Astrocyte of the hippocampus (primary cell): ENCODE results near the gene IRX4.
"Not testable (repeated sequence)": the region's sequence is repeated elsewhere in the genome, so short reads cannot be mapped to it uniquely, and the experiment has no call there.

Experiments
- DNase-seq: peaks from one replicate; pipeline ENCODE4 v3.0.0; 2011; ENCODE audit warnings: low read depth, low spot score

The IRX4 gene

DNA sequence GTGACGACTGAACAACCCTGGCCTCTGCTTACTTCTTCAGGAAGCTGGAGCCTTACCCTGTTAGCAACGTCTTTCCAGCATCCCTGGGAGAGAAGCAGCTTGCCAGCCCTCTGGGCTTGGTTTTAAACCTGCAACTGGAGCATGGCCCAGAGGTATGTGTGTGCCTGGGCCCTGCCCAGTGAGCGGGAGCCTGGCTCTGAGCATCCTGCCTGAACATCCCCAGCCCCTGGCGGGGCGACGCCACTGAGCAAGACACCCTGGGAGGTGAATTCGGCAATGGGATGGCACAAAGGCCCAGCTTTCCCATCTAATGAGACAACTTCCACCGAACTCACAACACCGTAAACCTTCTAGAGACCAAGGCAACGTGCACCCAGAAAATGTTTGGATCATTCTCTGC, 23.6 kb downstream of the IRX4 start:
- DNase-seq: no peak

DNA sequence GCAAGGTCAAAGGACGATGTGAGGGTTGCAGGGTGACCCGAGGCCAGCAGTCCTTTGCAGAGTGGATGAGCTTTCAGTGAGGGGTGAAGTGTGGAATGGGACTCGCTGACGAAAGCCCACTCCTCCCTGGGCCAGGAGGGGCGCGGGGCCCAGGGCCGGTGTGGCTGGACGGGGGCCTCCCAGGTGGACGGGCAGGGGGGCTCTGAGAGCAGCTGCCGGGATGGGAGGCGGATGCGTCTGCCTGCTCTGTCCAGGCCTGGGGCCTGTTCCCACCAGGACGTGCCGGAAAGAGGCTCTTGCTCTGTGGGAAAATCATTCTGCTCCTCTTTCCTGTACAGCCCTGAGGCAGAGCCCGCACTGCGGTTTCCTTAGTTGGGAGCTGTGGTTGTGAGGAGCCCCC, 24.3 kb downstream of the IRX4 start:
- DNase-seq: no peak

GRCh38 chr5:1857256-1857600, 25.5 kb downstream of the IRX4 start:
- no peak for DNase-seq

- no peak for DNase-seq
These were observed 26.0 kb downstream of the IRX4 start for GRCh38 chr5:1856596-1857255.

- DNase-seq: no peak
These were observed 27.1 kb downstream of the IRX4 start for GRCh38 chr5:1855596-1855995.

DNA sequence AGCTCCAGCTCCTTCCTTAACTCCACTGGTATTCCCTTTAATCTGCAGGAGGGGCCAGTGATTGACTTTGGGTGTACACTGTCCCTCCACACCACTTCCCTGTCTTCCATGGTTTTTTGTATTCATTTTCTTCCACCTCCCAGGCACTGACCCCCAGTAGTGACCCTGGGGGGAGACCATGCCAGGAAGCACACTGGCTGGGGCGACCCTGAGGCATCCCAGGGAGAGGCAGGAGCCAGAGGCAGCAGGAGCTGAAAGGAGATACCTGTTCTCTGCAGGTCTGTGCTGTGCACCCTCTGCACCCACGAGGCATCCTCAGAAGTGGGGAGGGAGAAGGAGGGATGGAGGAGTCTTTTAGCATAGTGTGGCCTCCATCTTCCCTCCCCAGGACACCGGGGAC, 27.6 kb downstream of the IRX4 start:
- no peak for DNase-seq

GRCh38 chr5:1853531-1853930, 29.2 kb downstream of the IRX4 start:
- DNase-seq: no peak

DNA sequence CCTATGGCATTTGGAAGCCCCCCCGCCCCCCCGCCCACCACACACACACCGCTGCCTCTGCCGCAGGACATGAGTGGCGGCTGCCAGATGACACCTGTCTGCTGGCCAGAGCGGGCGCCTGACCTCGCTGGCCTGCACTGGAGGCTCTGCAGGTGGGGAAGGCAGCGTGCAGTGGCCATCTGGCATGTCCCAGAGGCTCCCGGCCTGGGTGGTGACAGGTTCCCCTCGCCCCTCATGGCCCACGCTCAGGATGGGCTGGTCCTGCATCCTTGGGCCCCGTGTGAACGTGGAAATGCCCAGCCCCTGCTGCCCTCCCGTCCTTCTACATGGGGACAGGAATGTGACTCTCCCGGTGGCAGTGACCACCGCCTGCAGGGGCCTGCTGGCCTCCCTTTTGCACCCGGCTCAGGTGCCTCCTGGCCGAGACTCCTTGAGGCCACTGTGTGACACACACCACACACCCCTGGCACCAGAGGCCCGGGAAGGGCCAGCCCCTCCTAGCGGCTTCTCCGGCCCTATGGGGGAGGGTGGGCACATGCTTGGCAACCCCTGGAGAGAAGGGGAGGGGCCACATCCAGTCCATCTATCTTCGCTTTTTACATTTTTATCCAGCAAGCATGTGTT, 30.3 kb downstream of the IRX4 start:
- no peak for DNase-seq

GRCh38 chr5:1851290-1851934, 31.3 kb downstream of the IRX4 start:
- no peak for DNase-seq

DNA sequence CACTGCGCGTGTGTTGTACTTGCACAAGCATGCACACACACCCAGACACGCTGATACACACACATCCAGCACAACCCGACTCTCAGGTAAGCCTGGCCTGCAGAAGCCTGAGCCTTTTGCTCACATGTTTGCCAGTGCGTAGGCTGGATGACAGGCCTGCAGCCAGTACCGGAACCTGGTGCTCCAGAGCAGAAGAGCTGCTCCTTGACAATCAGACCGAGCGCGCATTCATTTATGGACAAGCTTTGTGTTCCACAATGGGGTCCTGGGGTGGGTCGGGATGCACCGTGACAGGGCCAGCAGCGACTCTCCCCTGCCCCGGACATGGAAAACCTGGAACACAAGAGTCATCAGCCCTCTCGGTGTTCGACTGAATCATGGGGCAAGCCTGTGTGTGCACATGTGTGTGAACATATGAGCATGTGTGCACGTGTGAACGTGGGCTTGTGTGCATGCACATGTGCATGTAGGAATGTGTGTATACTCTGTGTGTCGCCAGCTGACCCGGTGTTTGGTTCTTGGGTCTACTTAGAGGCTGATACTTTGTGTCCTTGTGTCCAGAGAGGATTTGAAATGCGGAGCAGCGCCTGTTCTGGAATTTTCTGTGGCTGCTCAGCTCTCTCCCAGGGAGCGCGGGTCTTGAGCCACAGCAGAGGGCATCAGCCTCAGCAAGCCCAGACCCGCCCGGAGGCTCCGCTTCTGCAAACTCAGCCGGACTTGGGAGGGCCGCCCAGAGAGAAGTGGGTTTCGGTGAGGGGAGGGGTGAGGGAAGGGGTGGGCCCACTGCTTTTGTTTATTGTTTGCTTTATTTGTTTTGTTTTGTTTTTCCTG, 32.2 kb downstream of the IRX4 start:
- DNase-seq: no peak

GRCh38 chr5:1847611-1848010, 35.1 kb downstream of the IRX4 start:
- no peak for DNase-seq

DNA sequence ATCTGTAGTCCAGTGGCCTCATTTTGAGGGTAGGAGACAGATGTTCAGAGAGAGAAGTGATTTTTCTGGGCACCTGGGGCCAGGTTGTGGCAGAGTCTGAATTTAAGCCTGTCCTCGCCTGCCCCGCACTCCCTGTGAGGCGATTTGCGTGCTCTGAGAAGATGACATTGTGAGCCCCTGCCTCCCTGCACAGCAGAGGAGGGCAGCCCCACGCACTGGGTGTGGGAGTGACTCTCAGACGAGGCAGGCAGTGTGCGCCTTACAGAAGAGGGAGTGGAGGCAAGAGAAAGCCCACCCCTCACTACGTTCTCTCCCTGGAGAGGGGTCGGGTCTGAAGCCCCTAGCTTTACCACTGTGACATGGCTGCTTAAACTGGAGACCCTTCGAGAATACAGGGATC, 35.7 kb downstream of the IRX4 start:
- no peak for DNase-seq

DNA sequence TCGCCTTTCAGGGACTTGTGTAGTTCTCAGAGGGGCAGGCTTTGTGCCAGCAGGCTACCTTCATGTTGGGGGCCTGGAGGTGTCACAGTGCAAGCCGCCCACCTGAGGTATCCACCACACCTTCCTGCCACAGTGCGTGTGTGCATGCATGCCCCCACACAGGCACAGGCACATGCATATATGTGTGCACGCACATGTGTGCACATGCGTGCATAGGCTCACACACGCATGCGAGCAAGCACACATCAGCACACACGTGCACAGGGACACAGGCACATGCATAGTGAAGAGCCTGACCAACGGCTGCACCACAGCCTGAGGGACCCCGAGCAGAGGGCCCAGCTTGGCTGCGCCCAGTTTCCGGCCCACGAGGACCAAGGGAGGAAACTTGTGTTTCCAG, 36.1 kb downstream of the IRX4 start:
- no peak for DNase-seq

DNA sequence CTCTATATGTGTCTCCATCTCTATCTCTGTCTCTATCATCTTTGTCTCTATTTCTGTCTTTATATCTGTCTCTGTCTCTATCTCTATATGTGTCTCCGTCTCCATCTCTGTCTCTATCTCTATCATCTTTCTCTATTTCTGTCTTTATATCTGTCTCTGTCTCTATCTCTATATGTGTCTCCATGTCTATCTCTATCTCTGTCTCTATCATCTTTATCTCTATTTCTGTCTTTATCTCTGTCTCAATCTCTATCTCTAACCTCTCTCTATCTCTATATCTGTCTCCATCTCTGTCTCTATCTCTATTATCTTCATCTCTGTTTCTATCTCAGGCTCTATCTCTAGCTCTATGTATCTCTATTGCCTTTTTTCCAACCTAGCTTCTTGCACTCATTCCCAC, 37.0 kb downstream of the IRX4 start:
- no peak for DNase-seq

DNA sequence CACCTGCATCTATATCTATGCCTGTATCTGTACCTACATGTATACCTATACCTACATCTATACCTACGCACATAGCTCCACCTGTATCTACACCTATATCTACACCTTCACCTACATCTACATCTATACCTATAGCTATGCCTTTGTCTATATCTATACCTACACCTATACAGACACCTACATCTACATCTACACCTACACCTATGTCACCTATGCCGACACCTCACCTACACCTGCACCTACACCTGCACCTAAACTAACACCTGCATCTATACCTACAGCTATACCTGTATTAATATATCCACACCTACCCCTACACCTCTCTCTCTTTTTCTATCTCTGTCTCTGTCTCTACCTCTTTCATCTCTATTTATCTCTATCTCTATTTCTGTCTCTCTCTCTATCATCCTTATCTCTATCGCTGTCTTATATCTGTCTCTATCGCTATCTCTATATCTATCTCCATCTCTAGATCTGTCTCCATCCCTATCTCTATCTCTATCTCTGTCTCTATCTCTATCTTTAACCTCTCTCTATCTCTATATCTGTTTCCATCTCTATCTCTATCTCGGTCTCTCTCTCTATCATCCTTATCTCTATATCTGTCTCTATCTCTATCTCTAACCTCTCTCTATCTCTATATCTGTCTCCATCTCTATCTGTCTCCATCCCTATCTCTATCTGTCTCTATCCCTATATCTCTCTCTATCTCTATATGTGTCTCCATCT, 37.9 kb downstream of the IRX4 start:
- DNase-seq: no peak

DNA sequence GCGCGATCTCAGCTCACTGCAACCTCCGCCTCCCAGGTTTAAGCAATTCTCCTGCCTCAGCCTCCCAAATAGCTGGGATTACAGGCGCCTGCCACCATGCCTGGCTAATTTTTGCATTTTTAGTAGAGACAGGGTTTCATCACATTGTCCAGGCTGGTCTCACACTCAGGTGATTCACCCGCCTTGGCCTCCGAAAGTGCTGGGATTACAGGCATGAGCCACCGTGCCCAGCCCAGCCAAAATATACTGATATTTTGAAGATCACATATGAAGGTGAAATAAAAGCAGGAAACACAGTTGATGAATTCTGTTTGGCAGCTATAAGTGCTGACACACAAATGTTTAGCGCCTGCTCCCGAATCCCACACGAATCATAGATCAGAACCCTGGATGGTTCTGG, 39.0 kb downstream of the IRX4 start:
- not testable (repeated sequence) for DNase-seq

DNA sequence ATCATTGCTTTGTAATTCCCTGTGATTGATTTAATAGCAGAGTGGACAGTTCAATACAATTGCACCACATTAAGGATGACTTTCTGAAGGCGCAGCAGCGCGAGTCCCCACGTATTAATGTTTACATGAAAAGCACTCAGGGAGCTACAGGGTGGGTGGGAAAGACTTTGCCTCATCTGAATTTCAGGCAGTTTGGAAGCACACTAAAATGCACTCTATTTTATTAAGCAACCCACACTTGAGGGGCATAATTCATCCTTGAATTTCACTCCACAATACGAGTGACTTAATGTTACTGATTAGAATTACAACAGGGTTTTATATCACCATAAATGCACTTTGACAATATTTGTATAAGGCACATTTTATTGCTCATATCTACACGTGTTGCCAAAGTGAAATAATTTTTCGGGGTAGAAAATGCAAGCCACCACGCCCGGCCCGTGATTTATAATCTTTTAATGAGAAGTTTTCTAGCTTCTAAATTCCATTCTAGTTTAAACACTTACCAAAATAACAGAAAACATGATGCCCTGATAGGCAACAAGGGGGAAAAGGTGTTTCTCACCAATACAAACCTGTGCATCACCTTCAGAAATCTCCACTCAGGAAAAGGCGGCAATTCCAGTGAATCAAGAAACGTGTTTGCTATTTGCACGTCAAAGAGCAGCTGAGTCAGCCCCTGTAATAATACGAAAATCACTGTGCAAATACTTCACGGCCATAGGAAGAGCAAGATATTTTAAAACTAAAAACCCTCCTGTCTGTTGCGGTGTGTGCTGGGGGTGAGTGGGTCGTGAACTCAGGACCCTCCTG, 40.5 kb downstream of the IRX4 start:
- no peak for DNase-seq

- DNase-seq: no peak
These were observed 41.8 kb downstream of the IRX4 start for GRCh38 chr5:1840741-1841521.

DNA sequence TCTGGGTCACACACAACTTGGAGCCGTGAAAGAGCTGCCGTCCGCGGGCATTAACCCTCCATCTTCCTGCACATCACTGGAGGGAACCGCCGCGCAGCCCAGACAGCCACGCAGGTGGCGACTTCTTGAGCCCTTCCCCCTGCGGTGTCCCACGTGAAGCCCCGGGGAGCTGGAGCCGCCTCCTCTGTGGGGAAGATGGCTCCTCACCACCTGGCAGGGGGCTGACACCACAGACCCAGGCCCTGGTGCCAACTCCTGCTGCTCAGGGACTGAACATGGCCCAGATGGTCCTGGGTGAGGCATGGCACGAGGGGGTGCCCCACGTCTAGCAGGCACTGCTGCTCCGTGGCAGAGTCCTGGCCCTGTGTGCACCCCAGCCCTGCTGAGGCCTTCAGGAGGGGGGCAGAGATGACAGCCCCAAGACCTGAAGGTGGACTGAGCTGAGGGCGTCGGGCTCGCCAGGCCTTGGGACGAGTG, 42.6 kb downstream of the IRX4 start:
- no peak for DNase-seq

DNA sequence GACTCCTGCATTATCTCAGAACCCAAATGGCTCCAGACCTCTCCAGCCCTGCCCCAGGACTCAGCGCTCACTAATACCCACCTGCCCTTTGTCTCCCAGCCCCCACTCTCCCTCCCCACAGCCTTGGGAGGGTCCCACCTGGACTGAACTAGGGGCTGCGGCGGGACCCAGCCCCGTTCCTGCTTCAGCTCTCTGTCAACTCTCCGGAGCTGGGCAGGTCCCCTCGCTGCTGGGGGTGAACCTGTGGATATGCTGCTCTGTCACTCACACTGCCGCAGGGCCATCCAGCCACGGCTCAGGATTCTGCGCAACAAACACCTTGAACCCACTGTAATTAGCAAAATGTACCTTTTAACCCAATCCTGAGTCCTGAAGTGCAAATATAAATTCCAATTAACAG, 44.7 kb downstream of the IRX4 start:
- DNase-seq: no peak
